ENCODE measurements around the gene ENOSF1. TPM values are rescaled to one million over a fixed set of nuclear protein-coding genes. Genes with fewer than 3 reads are reported as not detected.

Gene ENOSF1
- total RNA-seq, 1 donor from 2014 or later = 16.7 TPM

DNA sequence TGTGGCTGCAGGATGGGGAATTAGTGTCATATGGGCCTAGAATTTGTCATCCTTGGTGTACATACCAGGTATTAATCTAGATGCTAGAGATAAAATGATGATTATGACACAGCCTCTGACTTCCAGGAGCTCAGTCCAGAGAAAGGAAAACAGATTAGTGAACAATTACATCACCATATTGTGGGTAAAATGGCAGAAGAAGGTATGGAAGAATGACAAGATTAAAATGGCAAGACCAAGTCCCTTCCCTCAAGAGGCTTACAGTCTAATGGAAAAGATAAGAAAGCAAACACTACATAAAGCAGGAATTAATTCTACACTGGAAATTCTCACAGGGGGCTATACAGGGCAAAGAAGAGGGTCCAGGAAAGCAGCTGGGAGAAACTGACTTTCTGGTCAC lies 80.9 kb downstream of the ENOSF1 start:
- peaks cover 3% of the 10 kb centered on the region for H3K4me1 Mint-ChIP-seq (ENCODE audit: low read depth)
- DNase-seq (ENCODE audit: low spot score) = no peak
- H3K9me3 Mint-ChIP-seq (ENCODE audit: low read depth) = no peaks in the 10 kb centered on the region
- no peaks in the 10 kb centered on the region for H3K27me3 Mint-ChIP-seq (ENCODE audit: low read depth)
- TF ChIP-seq, protein P1, sequence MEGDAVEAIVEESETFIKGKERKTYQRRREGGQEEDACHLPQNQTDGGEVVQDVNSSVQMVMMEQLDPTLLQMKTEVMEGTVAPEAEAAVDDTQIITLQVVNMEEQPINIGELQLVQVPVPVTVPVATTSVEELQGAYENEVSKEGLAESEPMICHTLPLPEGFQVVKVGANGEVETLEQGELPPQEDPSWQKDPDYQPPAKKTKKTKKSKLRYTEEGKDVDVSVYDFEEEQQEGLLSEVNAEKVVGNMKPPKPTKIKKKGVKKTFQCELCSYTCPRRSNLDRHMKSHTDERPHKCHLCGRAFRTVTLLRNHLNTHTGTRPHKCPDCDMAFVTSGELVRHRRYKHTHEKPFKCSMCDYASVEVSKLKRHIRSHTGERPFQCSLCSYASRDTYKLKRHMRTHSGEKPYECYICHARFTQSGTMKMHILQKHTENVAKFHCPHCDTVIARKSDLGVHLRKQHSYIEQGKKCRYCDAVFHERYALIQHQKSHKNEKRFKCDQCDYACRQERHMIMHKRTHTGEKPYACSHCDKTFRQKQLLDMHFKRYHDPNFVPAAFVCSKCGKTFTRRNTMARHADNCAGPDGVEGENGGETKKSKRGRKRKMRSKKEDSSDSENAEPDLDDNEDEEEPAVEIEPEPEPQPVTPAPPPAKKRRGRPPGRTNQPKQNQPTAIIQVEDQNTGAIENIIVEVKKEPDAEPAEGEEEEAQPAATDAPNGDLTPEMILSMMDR (IDR thresholded peaks at IDR 0.05) = no peak
- H3K36me3 Mint-ChIP-seq (ENCODE audit: low read depth) = no peaks in the 10 kb centered on the region
- no peak overlapping the region for H3K27ac Mint-ChIP-seq (ENCODE audit: unreplicated experiment)
- H3K4me3 Mint-ChIP-seq (ENCODE audit: unreplicated experiment) = no peak overlapping the region

DNA sequence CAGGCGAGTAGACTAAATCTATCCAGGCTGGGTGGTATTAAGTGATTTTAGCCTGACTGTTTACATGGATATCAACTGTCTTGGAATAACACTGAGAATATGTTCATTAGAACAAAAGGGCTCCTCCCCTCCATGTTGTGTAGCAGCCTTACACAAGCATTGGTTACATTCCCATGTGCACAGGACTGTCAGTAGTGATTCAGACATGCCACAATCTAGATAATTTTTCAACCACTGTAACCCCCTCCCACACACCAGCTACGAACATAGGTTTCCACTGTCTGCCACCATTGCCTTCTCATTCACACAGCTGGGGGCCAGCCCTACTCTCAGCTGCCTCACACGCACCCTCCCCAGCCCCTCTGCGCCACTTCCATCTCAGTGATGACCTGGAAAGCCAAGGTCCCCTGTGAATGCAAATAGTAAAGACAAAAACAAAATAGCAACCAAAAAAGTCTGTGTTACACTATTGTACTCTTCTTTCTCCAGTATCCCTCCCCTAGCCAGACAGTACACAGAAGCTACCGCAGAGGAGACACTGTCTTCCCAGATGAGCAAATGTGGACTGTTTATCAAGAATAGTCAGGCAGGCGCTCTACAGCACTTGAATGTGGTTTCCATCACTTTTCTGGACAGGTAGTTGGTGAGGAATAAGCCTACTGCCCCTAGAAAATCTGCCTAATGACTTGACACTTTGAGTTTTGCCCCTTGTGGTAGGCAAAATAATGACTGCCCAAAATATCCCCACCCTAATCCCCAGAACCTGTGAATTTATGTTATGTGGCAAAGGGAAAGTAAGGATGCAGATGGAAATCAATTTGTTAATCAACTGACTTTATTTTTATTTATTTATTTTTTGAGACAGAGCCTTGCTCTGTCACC lies 82.9 kb downstream of the ENOSF1 start:
- Mint-ChIP-seq H3K36me3 (ENCODE audit: low read depth) (no peaks in the 10 kb centered on the region), H3K4me1 (ENCODE audit: low read depth) (no peaks in the 10 kb centered on the region), H3K27ac (ENCODE audit: unreplicated experiment) (no peak overlapping the region)

DNA sequence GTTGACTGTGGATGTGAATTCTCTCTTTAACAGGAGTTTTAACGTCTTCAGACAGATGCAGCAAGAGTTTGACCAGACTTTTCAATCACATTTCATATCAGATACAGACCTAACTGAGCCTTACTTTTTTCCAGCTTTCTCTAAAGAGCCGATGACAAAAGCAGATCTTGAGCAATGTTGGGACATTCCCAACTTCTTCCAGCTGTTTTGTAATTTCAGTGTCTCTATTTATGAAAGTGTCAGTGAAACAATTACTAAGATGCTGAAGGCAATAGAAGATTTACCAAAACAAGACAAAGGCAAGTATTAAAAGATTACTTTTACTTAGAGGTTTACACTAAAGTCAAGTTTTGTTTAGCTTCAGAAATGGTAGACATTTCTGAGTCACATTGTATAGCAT lies 85.2 kb downstream of the ENOSF1 start:
- DNase-seq (ENCODE audit: low spot score) = no peak
- TF ChIP-seq, protein P1 (IDR thresholded peaks at IDR 0.05) = no peak
- Mint-ChIP-seq H3K27ac (ENCODE audit: unreplicated experiment) (no peak overlapping the region), H3K4me1 (ENCODE audit: low read depth) (no peaks in the 10 kb centered on the region), H3K36me3 (ENCODE audit: low read depth) (no peaks in the 10 kb centered on the region), H3K27me3 (ENCODE audit: low read depth) (peaks cover 5% of the 10 kb centered on the region), H3K4me3 (ENCODE audit: unreplicated experiment) (no peak overlapping the region), H3K9me3 (ENCODE audit: low read depth) (no peaks in the 10 kb centered on the region)

More for the DNA sequence above, 82.9 kb downstream of the ENOSF1 start:
- peaks cover 1% of the 10 kb centered on the region for H3K27me3 Mint-ChIP-seq (ENCODE audit: low read depth)
- TF ChIP-seq, protein P1 (IDR thresholded peaks at IDR 0.05) = peak; percentile 45
- no peak for DNase-seq (ENCODE audit: low spot score)
- no peaks in the 10 kb centered on the region for H3K9me3 Mint-ChIP-seq (ENCODE audit: low read depth)
- no peak overlapping the region for H3K4me3 Mint-ChIP-seq (ENCODE audit: unreplicated experiment)

DNA sequence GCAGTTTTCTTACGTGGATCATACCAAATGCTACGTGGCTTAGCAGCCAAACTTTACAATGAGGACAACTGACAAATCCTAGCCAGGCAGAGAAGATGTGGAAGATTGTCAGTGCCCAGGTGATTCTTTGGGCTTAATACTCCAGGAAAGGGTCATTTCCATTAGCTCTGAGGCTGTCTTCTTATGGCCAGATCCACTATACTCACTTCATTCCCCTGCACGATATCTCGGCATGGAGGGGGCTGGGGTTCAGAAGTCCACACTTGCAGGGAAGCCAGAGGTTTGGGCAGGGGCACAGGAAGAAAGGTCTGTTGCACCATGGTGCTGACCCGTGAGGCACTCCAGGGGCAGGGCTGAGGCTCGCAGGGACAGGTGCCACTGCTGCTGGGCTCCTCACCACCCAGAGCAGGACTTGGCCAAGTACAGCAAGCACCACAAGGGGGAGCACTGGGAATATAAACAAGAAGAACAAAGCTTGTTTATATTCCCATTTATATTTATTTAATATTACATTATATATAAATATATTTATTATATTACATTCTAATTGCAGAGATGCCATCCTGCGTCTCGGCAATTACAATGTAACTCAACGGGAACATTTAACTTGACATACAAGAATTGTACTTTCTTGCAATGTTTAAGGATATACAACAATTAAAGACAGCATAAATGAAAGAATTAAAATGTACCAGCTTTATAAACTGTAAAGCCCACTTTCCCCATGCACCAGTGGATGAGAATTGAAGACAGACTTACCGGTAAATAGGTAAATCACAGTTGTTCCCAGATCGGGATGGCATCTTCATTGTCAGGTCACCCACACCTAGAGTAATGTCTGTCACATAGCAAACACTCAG lies 88.4 kb downstream of the ENOSF1 start:
- no peak for DNase-seq (ENCODE audit: low spot score)
- Mint-ChIP-seq H3K27me3 (ENCODE audit: low read depth) (peaks cover 5% of the 10 kb centered on the region), H3K27ac (ENCODE audit: unreplicated experiment) (no peak overlapping the region), H3K4me3 (ENCODE audit: unreplicated experiment) (no peak overlapping the region), H3K36me3 (ENCODE audit: low read depth) (no peaks in the 10 kb centered on the region), H3K4me1 (ENCODE audit: low read depth) (no peaks in the 10 kb centered on the region), H3K9me3 (ENCODE audit: low read depth) (no peaks in the 10 kb centered on the region)
- TF ChIP-seq, protein P1 (IDR thresholded peaks at IDR 0.05) = peak; percentile 89

DNA sequence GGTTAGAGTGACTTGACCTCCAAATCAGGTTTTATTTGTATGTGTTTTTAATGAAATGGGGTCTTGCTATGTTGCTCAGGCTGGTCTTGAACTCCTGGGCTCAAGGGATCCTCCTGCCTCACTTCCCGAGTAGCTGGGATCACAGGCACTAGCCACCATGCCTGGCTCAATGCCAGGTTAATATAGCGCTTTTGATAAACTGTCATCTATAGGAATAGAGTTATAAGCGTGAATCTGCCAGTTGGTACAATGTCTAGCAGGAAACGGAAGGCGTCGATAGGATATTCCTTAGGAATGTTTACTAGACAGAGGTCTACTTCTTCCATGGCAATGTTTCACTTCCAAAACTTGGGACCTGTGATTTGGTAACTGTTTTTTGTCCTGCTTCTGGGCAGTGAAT lies 90.1 kb downstream of the ENOSF1 start:
- H3K4me3 Mint-ChIP-seq (ENCODE audit: unreplicated experiment) = no peak overlapping the region
- H3K9me3 Mint-ChIP-seq (ENCODE audit: low read depth) = no peaks in the 10 kb centered on the region
- no peaks in the 10 kb centered on the region for H3K36me3 Mint-ChIP-seq (ENCODE audit: low read depth)
- H3K27ac Mint-ChIP-seq (ENCODE audit: unreplicated experiment) = no peak overlapping the region
- no peak for DNase-seq (ENCODE audit: low spot score)
- H3K27me3 Mint-ChIP-seq (ENCODE audit: low read depth) = peaks cover 5% of the 10 kb centered on the region
- no peaks in the 10 kb centered on the region for H3K4me1 Mint-ChIP-seq (ENCODE audit: low read depth)
- TF ChIP-seq, protein P1 (IDR thresholded peaks at IDR 0.05) = no peak
